ENCODE results near the gene GDPD2.

The GDPD2 gene

DNA sequence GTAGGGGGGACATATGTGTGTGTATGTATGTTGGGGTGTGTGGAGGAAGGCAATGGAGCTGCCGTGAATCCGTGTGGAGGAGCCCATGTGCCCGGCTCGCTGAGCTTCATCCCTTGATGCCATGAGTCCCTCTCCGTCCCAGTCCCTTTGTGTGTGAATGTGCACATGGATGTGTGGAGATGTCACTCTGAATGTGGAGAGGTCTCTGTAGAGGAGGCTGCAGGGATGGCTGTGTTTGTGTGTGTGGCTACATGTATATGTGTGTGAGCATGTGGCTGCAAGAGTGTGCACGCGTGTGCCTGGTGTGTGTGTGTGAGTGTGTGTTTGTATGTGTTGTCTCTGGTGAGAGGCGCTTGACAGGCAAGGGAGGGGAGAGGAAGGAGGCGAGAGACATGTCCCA, 22.8 kb downstream of the GDPD2 start:
- Histone ChIP-seq H3K27me3 (ENCODE audit: insufficient read depth, low read length) (peaks cover 4% of the 10 kb centered on the region), H3K9me3 (ENCODE audit: low read length) (no peaks in the 10 kb centered on the region), H2AFZ (ENCODE audit: low read depth, low read length) (no peak overlapping the region), H3K4me3 (ENCODE audit: low read length) (peak overlapping the region; percentile 48), H3K4me1 (ENCODE audit: insufficient read depth, low read length) (peaks cover 7% of the 10 kb centered on the region), H3K36me3 (ENCODE audit: insufficient read depth, low read length) (no peaks in the 10 kb centered on the region)

GRCh38 chrX:70446380-70447350, 23.6 kb downstream of the GDPD2 start:
- H2AFZ ChIP-seq (ENCODE audit: low read depth, low read length), result no peak overlapping the region
- no peak overlapping the region for H3K4me3 ChIP-seq (ENCODE audit: low read length)
- peaks cover 7% of the 10 kb centered on the region for H3K4me1 ChIP-seq (ENCODE audit: insufficient read depth, low read length)
- H3K9me3 ChIP-seq (ENCODE audit: low read length), result no peaks in the 10 kb centered on the region
- peaks cover 4% of the 10 kb centered on the region for H3K27me3 ChIP-seq (ENCODE audit: insufficient read depth, low read length)
- no peaks in the 10 kb centered on the region for H3K36me3 ChIP-seq (ENCODE audit: insufficient read depth, low read length)

DNA sequence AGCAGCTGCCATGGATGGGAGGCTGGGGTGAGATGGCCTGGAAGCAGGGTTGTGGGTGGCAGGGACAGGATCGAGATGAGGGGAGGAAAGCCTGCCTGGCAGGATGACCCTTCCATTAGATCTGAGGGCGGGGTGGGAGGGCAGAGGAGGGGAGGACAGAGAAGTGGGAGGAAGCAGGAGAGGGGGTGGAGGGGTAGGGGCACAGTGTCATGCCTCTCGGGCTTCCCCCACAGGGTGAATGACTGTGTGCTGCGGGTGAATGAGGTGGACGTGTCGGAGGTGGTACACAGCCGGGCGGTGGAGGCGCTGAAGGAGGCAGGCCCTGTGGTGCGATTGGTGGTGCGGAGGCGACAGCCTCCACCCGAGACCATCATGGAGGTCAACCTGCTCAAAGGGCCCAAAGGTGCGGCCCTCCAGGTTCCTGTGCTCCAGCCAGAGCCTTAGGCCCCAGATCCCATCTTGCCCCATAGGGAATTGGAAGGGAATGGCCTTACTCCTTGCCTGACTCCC, 26.4 kb downstream of the GDPD2 start:
- Histone ChIP-seq H3K27me3 (ENCODE audit: insufficient read depth, low read length) (peaks cover 4% of the 10 kb centered on the region), H3K4me3 (ENCODE audit: low read length) (no peak overlapping the region), H3K9me3 (ENCODE audit: low read length) (no peaks in the 10 kb centered on the region), H3K36me3 (ENCODE audit: insufficient read depth, low read length) (no peaks in the 10 kb centered on the region), H3K4me1 (ENCODE audit: insufficient read depth, low read length) (peaks cover 7% of the 10 kb centered on the region), H2AFZ (ENCODE audit: low read depth, low read length) (no peak overlapping the region)

GRCh38 chrX:70452143-70452733, 29.1 kb downstream of the GDPD2 start:
- Histone ChIP-seq H2AFZ (ENCODE audit: low read depth, low read length) (peak overlapping the region; percentile 68), H3K4me1 (ENCODE audit: insufficient read depth, low read length) (peaks cover 11% of the 10 kb centered on the region), H3K4me3 (ENCODE audit: low read length) (peak overlapping the region; percentile 57), H3K27me3 (ENCODE audit: insufficient read depth, low read length) (no peaks in the 10 kb centered on the region), H3K36me3 (ENCODE audit: insufficient read depth, low read length) (no peaks in the 10 kb centered on the region), H3K9me3 (ENCODE audit: low read length) (no peaks in the 10 kb centered on the region)

DNA sequence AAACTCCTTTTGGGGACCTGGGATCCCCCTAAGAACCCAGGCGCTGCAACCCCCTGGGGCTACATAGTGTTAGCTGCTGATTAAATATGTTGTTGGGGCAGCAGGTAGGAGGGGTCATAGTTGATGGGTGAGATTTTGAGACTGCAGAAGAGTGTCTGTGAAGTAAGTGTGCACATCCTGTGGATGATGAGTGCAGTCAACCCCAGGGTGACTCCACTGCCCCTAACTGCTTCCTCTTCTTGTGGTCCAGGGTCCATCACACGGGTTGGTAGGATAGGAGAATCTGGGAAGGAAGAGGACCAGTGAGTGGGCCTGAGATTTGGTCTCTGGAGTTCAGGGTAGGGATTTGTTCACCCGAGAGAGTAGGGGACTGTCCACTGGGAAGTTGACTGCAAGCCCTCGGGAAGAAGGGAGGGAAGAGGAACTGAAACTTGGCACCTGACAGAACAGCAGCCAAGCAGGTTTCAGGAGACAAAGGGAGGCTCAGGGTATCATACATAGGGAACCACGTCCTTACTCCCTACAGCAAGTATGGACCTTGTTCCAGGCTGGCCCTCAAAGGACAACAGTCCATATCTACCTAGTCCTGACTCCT, 30.0 kb downstream of the GDPD2 start:
- peak overlapping the region; percentile 57 for H3K4me3 ChIP-seq (ENCODE audit: low read length)
- H3K27me3 ChIP-seq (ENCODE audit: insufficient read depth, low read length), result no peaks in the 10 kb centered on the region
- H3K36me3 ChIP-seq (ENCODE audit: insufficient read depth, low read length), result no peaks in the 10 kb centered on the region
- no peaks in the 10 kb centered on the region for H3K9me3 ChIP-seq (ENCODE audit: low read length)
- peaks cover 11% of the 10 kb centered on the region for H3K4me1 ChIP-seq (ENCODE audit: insufficient read depth, low read length)
- H2AFZ ChIP-seq (ENCODE audit: low read depth, low read length), result no peak overlapping the region

DNA sequence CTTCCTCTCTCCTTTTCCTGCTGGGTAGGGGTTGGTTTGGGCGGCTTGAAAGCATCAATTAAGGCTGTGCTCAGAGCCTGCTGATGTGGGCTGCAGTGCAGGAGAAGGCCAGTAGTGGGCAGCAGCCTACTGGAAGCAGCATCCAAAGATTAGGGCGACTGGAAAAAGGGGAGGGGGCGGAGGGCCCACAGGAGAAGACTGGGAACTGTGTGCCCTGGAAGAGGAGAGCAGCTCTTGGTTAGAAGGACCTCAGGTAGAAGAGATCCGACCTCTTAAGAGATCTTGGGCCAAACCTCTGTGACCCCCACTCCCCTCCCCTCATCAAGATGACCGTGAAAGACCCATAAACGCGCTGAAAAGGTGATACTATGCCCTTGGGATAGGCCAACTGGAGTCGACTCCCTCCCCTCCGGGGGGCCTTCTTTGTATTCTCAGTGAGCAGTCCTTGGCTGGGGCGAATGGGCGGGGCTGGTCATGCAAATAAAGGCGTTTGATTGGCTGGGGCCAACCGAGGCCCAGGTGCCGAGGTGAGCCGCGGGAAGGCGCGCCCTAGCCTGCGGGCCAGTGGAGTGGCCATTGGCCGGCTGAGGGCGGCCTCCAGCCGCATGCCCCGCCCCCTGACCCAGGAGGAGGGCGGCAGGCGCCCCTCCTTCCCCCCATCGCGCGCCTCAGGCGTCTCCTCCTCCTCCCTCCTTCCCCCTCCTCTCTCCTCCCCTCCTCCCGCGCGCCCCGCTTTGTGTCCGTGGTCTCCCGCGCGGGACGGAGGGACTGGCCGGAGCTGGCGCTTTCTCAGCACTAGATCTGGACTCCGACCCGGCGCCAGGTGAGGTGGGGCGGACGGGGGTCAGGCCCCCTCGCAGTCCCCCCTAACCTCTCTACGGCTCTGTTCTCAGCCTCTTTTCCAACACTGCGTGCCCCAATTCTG, 31.6 kb downstream of the GDPD2 start:
- Histone ChIP-seq H3K4me3 (ENCODE audit: low read length) (peak overlapping the region; percentile 74), H3K4me1 (ENCODE audit: insufficient read depth, low read length) (peaks cover 11% of the 10 kb centered on the region), H2AFZ (ENCODE audit: low read depth, low read length) (no peak overlapping the region), H3K9me3 (ENCODE audit: low read length) (no peaks in the 10 kb centered on the region), H3K36me3 (ENCODE audit: insufficient read depth, low read length) (peaks cover 10% of the 10 kb centered on the region), H3K27me3 (ENCODE audit: insufficient read depth, low read length) (no peaks in the 10 kb centered on the region)

DNA sequence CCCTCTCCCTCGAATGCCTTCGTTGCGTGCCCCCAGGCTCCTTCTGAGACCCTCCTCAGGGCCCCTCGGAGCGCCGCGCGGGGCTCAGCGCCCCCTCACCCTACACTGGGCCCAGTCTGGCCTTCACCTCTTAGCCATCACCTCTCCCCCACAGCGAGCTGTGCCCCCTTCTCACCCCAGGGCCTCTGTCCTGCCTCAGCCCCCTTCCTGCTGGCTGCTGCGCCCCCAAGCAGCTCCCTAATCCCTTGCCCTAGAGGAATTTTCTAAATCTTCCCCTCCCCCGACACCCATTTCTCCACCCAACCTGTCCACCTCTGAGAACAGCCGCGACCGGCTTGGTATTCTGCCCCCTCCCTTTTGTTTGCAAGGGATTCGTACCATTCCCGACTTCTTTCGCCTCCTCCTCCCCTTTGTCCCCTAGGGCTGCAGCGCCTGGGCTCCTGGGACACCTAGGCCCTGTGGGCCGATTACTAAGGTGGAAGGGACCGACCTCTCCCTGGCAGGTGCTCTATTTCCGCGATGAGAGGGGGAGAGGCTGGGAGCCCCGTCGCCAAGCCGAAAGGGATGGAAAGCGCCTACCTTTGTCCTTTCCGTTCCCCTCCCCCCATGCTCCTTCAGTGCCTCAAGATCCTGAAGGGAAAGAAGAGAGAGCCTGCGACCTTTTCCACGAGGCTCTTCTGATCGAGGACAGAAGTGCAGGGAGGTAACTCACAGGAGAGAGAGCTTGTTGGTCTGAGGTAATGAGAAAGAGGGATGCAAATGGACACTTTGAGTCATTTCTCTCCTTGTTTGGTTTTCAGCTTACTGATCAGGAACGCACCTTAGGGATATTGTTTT, 32.5 kb downstream of the GDPD2 start:
- peaks cover 12% of the 10 kb centered on the region for H3K36me3 ChIP-seq (ENCODE audit: insufficient read depth, low read length)
- H2AFZ ChIP-seq (ENCODE audit: low read depth, low read length), result no peak overlapping the region
- H3K27me3 ChIP-seq (ENCODE audit: insufficient read depth, low read length), result no peaks in the 10 kb centered on the region
- H3K4me3 ChIP-seq (ENCODE audit: low read length), result peak overlapping the region; percentile 74
- no peaks in the 10 kb centered on the region for H3K9me3 ChIP-seq (ENCODE audit: low read length)
- peaks cover 11% of the 10 kb centered on the region for H3K4me1 ChIP-seq (ENCODE audit: insufficient read depth, low read length)

GRCh38 chrX:70456256-70456655, 33.1 kb downstream of the GDPD2 start:
- peak overlapping the region; percentile 74 for H3K4me3 ChIP-seq (ENCODE audit: low read length)
- no peaks in the 10 kb centered on the region for H3K27me3 ChIP-seq (ENCODE audit: insufficient read depth, low read length)
- H3K9me3 ChIP-seq (ENCODE audit: low read length), result no peaks in the 10 kb centered on the region
- peaks cover 17% of the 10 kb centered on the region for H3K36me3 ChIP-seq (ENCODE audit: insufficient read depth, low read length)
- H2AFZ ChIP-seq (ENCODE audit: low read depth, low read length), result no peak overlapping the region
- peaks cover 11% of the 10 kb centered on the region for H3K4me1 ChIP-seq (ENCODE audit: insufficient read depth, low read length)

GRCh38 chrX:70461026-70461425, 37.9 kb downstream of the GDPD2 start:
- peaks cover 5% of the 10 kb centered on the region for H3K4me1 ChIP-seq (ENCODE audit: insufficient read depth, low read length)
- H3K9me3 ChIP-seq (ENCODE audit: low read length), result no peaks in the 10 kb centered on the region
- no peak overlapping the region for H2AFZ ChIP-seq (ENCODE audit: low read depth, low read length)
- H3K27me3 ChIP-seq (ENCODE audit: insufficient read depth, low read length), result no peaks in the 10 kb centered on the region
- no peak overlapping the region for H3K4me3 ChIP-seq (ENCODE audit: low read length)
- H3K36me3 ChIP-seq (ENCODE audit: insufficient read depth, low read length), result peaks cover 22% of the 10 kb centered on the region

GRCh38 chrX:70464051-70464450, 40.9 kb downstream of the GDPD2 start:
- Histone ChIP-seq H3K4me3 (ENCODE audit: low read length) (no peak overlapping the region), H2AFZ (ENCODE audit: low read depth, low read length) (no peak overlapping the region), H3K27me3 (ENCODE audit: insufficient read depth, low read length) (no peaks in the 10 kb centered on the region), H3K9me3 (ENCODE audit: low read length) (no peaks in the 10 kb centered on the region), H3K4me1 (ENCODE audit: insufficient read depth, low read length) (no peaks in the 10 kb centered on the region), H3K36me3 (ENCODE audit: insufficient read depth, low read length) (peaks cover 18% of the 10 kb centered on the region)

DNA sequence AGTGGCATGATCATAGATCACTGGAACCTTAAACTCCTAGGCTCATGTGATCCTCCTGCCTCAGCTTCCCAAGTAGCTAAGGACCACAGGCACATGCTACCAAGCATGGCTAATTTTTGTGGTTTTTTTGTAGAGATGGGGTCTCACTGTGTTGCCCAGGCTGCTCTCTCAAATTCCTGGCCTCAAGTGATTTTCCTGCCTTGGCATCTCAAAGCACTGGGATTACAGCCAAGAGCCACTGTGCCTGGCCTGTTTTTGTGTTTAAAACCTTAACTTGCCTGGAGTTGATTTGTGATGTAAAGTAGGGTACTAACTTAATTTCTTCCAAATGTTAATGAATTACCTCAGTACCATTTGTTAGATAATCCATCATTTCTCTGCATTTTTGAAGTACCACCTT, 43.9 kb downstream of the GDPD2 start:
- Histone ChIP-seq H3K27me3 (ENCODE audit: insufficient read depth, low read length) (no peaks in the 10 kb centered on the region), H3K9me3 (ENCODE audit: low read length) (no peaks in the 10 kb centered on the region), H3K4me1 (ENCODE audit: insufficient read depth, low read length) (no peaks in the 10 kb centered on the region), H3K36me3 (ENCODE audit: insufficient read depth, low read length) (peaks cover 5% of the 10 kb centered on the region), H2AFZ (ENCODE audit: low read depth, low read length) (no peak overlapping the region), H3K4me3 (ENCODE audit: low read length) (no peak overlapping the region)

DNA sequence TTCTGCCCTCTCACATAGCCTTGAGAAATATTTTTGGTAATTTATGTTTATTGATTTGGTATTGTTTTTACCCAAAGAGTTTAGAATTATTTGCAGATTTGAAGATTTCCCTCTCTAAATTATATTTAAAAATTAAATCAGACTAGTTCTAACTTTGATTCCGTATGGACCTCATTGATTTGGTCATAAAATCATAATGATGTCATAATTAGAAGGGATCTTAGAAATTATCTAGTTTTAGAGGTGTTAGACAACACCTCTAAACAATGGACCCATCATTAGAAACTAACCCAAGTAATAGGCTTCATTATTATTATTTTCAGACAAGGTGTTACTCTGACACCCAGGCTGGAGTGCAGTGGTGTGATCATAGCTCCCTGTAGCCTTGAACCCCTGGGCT, 45.6 kb downstream of the GDPD2 start:
- no peaks in the 10 kb centered on the region for H3K27me3 ChIP-seq (ENCODE audit: insufficient read depth, low read length)
- H3K36me3 ChIP-seq (ENCODE audit: insufficient read depth, low read length), result no peaks in the 10 kb centered on the region
- H3K9me3 ChIP-seq (ENCODE audit: low read length), result no peaks in the 10 kb centered on the region
- H2AFZ ChIP-seq (ENCODE audit: low read depth, low read length), result no peak overlapping the region
- H3K4me3 ChIP-seq (ENCODE audit: low read length), result no peak overlapping the region
- no peaks in the 10 kb centered on the region for H3K4me1 ChIP-seq (ENCODE audit: insufficient read depth, low read length)

Data from neuron (in vitro differentiated cells).